Stimulated activated CD4-positive, alpha-beta T cell treated with anti-CD3 and anti-CD28 coated beads, Interleukin-1b, Interleukin-23, amount 100 ng/mL, for 1 hour (primary cell): ENCODE measurements around the gene LINGO1.
A peak's percentile ranks its signal among the peaks of the same experiment; 100 is the strongest.

ENCODE experiments used
- DNase-seq, 2 donors: peaks; one replicate each; pipeline ENCODE4 v3.0.0-alpha.2; 2020; ENCODE audit warnings: low read depth in 2 of 2

LINGO1 gene

DNA sequence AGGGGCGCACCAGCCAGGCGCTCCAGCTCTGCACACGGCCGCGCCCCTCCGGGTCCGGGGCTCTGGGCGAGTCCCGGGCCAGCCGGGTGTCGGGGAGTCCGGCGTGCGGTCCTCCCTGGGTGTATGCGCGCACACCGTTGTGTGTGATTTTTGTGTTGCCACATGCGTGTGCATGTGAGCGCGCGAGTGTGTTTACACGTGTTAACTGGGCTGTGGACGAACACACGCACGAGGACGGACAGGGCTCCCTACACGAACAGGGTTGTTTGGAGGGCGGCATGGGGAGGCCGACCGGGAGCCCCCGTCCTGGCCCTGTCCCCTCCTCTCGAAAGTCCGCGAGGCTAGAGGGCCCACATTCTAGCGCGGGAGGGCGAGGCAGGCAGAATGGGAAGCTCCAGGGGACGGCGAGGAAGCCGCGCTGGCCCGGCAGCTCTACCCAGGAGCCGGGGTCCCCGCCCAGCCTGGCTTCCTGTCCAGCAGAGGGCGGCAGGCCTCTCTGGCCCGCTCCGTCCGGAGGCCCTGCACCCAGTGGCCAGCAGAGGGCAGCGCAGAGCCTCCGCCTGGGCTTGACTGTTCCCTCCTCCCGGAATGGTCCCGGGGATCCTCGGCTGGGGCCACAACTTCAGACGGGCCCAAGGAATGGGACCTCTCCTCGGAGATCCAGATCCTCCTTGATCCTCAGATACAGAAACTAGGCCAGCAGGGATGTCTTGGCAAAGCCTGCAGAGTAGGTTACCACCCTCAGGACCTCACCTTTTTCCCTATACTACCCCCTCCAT lies 611 bp upstream of the LINGO1 start:
- DNase-seq, result peak; percentile 3 to 45

DNA sequence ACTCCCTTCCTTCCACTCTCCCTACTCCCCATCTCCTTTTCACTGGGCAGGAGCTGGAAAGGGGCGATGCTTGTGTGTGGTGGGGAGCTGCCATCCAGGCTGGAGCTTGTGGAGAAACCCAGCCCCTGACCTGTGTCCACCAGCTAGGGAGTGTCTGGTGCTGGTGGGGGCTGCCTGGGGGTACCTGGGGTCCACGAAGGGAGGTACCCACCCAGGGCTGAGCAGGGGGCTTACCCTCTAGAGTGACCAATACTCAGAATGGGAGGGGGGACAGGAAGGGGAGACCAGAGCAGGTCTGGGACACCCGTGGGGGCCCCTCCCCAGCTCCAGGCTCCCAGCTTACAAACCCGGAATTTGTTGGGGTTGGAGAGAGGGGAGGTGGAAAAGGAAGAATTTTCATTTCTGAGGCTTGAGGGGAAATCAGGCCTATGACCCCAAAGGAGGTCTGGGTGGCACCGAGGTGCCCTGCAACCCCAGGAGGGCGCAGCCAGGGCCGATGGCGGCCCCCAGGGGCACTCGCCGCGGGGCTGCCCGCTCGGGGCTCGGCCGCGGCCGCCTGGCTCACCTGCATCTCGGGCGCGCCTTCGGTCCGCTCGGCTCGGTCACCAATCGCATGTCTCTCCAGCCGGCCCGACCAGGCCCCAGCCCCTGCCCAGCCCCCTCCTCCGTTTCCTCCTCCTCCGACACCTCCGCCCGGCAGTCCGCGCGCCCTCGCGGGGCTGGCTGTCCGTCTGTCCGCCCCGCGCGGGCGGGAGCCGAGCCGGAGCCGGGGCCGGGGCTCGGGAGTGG lies 773 bp downstream of the LINGO1 start:
- DNase-seq, result no peak

DNA sequence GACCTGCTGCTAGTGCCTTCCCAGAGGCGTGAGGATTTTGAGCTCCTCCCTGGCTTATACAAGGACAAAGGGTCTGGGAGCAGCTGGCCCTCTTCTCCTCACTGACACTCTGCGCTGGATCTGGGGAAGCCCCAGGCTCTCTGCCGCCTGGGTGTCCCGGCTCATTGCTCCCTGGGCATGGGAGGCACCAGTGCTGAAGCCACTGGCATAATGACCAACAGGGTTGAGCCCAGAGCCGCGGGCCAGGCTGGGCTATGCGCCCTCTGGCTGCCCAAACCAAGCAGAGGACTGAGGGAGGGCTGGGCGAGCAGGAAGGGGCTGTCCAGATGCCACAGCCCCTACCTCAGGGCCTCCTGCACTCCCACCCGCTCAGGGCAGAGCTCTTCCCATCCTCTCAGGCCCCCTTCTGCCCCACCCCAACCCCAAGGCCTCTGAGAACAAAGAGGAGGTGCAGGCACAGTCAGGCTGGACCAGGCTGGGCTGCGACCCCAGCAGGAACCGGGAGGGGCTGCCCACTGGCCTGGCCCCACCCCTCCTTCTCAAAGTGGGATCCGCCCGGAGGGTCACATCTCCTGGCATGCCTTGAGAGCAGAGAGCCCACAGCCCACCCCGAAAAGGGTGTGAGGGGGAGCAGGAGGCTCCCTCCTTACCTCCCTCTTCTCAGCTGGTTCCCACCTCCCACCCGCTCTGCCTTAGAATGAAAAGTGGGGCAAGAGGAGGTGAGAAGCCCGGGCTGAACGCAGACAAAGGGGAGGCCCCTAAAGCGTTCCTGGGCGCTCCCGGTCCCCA lies 1.6 kb downstream of the LINGO1 start:
- no peak for DNase-seq

DNA sequence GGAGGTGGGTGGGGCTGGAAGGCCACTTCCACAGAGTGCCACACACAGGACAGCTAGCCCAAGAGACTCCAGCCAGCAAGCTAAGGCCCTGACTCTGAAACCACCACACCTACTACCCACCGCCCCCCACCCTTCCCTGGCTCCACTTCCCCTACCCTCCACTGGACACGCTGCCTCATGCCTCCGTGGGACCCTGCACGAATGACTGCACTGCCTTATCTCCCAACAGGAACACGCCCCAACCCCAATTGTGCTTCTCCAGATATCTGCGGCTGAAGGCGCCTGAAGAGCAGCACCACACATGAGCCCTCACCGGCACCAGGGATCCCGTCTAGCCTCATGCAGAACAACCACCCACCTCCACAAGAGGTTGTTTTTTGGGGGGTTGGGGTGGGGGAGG lies 2.7 kb downstream of the LINGO1 start:
- DNase-seq, result no peak

DNA sequence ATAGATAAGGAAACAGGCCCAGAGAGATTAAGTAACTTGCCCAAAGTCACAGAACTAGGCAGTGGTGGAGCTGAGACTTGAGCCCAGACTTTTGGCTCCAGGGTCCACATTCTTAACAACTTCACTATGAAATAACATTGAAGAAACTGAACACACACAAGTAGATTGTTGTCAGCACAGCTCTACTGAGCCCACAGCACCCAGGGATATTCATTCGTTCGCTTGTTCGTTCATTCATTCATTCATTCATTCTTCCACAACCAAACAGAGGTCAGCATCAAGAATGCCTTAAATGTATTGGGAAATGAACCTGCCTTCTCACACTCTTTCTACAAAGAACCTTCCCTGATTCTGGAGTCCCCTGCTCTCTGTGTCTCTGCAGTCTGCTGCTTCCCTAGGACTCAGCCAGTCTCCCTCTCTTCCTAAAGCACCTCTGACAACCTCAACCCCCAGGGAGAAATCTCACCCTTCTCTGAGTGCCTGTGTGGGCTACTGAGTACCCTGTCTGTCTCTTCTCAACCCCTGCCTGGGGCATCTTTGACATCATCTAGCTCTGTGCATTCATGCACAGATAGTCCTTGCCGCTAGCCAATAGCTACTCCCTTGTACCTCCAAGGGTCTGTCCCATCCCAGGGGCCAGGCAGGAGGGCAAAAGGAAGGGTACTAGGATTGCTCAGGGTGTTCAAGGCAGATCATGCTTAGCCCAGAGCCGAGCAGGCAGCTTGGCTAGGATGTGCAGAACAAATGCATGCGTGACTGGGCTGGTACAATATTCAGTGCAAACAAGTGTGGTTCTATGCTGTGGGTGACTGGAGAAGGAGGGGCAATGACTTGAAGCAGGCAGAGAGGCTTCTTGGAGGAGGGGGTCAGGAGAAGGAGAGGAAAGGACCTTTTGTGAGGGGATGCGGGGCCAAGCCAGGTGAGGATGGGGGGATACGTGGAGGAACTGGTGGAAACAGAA lies 3.4 kb downstream of the LINGO1 start:
- DNase-seq, result no peak

DNA sequence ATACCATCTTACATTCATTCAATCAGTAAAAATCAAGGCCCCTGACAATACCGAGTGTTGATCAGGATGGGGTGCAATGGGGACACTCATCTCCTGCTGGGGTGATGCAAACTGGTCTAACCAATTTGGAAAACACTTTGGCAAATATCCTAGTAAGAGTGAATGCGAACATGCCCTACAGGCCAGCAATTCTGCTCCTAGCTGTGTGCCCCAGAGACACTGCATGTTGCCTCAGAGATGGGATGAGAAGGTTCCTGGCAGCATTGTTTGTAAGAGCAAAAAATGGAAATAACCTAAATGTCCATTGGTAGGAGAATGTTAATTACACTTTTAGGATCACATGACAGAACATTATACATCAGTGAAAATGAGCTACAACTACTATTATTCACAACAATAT lies 4.7 kb downstream of the LINGO1 start:
- DNase-seq, result no peak

DNA sequence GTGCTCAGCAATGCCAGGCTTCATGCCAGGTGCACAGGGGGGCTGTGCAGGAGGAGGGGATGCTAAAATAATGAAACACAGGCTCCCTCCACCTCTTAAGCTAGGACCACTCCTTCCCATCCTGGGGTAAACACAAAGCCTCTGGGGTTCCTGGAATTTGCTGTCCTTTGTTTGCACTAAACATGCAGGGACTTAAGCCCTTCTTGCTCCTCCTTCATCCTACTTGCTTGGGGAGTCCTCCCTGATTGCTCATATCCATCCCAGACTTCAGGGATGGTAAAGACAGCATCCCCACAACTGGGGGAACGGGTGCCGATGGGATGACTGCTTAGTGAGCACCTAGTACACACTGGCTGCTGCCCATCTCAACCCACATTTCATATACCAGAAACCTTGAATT lies 5.1 kb downstream of the LINGO1 start:
- DNase-seq, result no peak

DNA sequence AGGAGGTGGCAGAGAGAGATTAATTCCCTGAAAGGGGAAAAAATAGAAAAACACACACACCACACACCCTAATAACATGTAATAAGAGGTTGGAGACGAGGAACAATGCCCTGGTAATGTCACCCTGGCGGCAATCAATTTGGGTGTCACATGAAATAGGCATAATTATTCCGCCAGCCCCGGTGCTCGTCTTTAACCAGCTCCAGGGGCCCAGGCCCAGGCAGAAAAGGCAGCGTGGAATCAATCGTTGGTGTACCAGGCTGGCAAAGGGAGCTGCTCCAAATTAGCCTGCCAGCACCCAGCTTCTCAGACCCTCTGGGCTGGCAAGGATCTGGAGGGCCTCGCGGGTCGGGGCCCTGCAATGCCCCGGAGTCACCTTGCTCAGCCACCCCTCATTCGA lies 5.6 kb downstream of the LINGO1 start:
- DNase-seq, result no peak

DNA sequence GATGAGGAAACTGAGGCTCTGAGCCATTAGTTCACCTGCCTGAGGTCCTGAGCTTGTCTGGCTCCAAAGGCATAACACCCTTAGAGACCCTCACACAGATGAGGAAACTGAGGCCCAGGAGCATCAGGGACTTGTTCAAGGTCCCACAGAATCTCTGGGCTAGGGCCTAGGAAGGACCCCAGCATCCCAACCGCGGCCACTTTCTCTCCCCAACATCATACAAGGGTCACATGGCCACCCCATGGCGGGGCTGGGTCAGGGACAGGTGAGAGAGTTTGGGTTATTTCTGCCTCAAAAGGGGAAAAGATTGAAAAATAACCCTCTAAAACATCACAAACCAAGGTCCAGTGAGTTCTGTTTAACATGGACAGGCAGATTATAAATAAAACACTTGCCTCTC lies 6.7 kb downstream of the LINGO1 start:
- DNase-seq, result no peak

DNA sequence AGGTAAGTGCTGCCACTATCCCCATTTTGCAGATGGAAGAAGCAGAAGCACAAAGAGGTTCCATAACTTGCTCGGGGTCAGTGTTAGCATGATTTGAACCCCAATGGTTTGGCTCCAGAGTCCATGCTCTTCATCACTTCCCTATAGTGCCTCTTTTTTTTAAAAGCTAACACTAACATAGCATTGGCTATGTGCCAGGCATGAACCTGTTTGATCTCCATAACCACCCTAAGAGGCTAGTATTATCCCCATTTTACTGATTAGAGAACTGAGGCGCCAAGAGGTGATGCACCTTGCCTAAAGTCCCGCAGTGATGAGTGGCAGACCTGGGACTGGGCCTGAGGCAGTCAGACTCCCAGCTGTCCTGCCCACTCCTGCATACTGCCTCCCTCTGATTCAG lies 7.3 kb downstream of the LINGO1 start:
- DNase-seq, result no peak

DNA sequence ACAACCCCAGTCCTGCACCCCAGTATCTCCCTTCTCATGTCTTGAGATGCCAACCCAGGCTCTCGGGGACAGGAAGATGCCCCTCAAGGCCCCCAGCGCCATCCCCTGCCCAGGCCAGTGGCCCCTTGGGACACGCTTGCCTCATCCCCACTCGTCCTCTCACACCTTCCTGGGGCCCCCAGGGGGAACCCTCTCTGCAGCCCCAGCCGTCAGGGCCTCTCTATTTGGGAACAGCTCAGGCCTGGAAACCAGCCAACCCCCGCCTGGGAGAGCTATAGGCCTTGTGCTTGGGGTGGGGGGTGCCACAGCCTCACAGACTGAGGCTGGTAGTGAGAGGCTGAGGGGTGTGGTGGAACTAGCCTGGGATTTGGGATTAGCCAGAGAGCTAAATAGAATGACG lies 7.8 kb downstream of the LINGO1 start:
- DNase-seq, result no peak

DNA sequence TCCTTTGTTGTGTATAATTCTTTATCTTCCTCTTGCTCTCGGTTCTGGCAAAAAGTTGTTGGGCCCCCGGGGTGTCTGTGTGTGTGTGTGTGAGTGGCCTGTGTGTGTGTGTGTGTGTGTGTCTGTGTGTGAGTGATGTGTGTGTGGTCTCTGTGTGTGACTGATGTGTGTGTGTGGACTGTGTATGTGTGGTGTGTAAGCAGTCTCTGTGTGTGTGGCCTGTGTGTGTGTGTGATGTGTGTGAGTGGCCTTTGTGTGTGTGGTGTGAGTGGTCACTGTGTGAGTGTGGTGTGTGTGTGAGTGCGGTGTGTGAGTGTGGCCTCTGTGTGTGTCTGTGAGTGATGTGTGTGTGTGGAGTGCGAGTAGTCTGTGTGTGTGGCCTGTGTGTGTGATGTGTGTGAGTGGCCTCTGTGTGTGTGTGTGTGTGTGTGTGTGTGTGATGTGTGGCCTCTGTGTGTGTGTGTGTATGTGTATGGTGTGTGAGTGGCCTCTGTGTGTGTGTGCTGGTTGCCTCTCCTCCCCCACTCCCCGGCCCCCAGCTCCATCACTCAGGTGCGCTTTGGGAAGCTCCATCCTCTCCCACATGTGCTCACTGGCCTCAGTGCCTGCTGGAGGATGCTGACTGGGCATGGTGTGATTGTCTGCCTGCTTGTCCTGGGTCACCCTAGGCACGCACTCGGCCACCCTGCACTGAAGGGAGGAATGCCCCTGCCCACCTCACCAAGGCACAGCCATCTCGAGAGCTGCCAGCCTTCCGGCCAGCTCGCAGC lies 8.8 kb downstream of the LINGO1 start:
- no peak for DNase-seq

DNA sequence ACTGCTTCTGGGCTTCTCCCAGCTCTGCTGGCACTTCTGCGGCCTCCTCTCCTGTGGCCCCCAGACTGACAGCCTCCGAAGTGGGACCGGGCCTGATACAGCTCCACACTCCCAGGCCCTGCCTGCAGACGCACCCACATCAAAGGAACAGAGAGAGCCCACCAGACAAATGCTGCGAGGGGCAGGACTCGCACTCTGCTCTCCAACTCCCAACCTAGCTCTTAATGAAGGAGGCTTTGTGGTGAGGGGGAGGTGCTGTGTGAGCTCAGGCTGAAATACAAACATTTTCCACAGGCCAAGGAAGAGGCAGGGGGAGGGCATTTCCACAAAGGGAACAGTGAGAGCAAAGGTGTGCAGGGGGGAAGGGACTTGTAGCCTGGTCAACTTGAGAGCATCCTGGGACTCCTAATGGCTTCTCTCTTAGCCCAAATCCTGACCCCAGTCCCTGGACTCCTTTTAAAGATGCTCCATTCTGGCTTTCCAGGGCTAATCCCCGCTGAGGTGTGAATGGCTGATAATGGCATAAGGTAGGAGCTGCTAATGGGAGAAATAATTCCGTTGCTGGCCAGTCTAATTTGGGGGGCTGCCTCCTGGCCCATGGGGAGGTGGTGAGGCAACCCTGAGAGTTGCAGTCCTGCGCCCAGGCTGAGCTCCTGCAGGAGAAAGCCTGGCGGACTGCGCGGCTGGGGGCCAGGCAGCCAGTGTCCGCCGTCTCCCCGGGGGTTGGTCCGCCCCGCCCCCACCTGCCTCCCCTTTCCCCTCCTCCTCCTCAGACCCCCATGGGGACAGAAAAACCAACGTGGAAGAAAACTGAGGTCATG lies 9.6 kb downstream of the LINGO1 start:
- no peak for DNase-seq

DNA sequence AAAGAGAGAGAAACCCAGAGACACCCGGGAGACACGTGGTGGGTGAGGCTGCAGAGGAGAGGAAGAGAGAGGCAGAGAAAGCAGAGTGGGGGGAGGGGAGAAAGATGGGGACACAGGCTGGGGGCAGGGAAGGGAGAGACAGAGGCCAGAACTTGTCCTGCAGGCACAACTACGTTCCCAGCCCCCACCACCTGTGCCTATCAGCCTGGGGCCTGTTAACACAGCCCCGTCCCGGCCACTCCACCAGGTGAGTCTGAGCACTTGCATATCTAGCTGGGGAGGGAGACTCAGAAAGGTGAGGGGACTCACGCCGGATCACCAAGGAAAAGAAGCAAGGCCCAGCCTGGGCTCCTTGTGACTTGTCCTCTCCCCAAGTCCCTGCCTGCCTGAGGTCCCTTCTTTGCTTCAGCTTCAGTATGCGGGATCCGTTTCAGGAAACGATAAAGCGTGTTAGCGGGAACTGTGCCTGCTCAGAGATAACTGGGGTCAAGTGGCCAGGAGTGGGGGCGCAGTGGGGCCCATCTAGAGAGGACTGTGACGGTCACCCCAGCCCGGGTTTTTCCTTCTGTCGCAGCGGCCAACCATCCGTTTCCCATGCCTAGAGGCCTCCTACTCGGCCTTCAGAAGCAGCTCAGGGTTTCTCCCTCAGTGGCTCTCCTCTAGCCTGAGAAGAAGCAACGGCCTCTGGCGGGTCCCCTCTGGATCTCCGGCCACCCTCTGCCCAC lies 10.3 kb downstream of the LINGO1 start:
- no peak for DNase-seq

DNA sequence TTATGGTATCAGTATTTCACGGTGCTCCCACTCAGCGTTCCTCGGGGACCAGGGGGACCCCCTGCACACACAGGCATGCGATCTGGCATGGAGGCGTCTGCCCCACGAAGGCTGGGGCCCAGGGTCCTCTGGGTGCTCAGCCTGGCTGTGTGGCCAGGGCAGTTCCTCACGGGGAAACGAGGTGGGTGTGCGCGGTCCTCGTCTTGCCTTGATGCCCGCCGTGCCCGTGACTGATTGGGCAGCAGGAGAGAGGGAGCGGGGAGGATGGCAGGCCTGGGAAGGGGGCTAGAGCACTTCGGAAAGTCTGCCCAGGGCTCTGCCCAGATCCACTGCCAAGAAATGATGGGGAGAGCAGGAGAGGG lies 10.9 kb downstream of the LINGO1 start:
- no peak for DNase-seq

DNA sequence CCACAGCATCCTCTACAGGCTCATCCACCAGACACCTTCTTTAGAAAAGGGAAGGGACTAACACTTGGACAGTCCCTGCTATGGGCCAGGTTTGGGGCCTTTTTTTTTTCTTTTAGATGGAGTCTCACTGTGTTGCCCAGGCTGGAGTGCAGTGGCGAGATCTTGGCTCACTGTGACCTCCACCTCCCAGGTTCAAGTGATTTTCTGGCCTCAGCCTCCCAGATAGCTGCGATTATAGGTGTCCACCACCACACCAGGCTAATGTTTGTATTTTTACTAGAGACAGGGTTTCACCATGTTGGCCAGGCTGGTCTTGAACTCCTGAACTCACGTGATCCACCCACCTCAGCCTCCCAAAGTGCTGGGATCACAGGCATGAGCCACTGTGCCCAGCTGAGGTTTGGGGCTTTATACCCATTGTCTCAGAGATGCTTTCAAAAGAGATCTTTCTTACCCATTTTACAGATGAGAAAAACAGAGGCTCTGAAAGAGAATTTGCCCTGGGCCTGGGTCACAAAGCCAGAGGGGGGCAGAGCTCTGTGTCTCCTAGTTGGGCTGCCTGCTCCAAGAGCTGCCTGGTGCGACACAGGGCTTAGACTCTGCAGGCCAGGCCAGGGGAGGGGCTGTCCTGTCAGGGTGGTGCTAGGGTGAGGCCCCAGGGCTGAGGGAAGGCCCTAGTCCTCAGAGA lies 11.6 kb downstream of the LINGO1 start:
- no peak for DNase-seq

DNA sequence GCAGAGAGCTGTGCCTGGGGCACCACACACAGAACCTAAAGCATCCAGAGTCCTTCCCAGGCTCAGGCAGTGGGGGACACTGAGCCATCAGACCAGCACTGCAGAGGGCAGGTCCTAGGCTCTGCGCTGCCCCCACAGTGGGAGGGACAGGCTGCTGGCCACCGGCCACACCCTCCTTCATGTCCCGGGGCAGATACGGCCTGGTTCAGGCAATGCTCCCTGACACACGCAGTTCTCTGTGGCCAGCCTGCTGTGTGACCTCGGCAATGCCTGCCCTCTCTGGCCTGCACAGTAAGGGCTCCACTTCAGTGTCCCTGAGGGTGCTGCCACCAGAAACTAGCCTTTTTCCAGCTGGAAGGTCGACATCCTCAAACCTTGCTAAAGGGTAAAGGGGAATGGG lies 12.4 kb downstream of the LINGO1 start:
- no peak for DNase-seq

DNA sequence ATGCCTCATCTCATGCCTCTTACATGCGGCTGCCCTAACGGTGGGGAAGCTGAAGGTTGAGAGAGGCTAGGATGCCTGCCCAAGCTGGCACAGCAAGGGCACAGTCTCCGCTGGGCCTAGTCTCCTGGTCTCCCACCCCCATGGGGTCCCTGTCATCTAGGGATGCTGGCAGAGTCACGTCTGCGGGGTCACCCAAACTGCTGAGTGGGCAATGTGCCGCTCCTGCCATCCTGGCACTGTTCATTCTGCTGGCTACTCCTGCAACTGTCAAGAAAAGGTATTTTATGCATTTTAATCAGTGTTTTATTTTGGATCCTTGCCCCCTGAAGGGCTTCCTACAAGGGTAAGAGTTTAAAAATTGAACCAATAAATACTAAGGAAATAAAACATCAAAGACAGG lies 12.8 kb downstream of the LINGO1 start:
- DNase-seq, result no peak
